Measurements from ENCODE around the gene SGPL1. TPM values are rescaled to one million over a fixed set of nuclear protein-coding genes. Genes with fewer than 3 reads are reported as not detected.

Gene SGPL1
- total and polyA plus RNA-seq, 2 of the 8 experiments (the other 6 are each of a cell fraction or from before 2014, with no cell fraction given) = 20.5 to 51.6 TPM

DNA sequence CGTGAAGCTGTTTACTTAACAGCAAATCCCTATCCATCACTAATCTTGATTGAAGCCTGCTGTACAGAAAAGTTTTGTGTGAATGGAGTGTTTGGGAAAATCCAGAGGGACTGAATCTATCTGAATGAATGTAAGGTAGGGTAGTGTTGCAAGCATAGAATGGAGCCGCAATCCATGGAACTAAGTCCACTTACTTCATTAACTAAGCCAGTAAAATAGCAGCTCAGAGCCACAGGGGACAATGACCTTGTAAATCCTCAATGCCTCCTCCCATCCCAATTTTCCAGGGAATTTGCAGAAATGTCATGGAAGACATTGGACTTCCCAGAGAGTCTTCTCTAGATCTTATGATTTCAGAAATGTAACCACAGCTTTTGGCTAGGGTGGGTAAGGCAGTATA lies 45.7 kb upstream of the SGPL1 start (continued):
- TF ChIP-seq, protein P1, sequence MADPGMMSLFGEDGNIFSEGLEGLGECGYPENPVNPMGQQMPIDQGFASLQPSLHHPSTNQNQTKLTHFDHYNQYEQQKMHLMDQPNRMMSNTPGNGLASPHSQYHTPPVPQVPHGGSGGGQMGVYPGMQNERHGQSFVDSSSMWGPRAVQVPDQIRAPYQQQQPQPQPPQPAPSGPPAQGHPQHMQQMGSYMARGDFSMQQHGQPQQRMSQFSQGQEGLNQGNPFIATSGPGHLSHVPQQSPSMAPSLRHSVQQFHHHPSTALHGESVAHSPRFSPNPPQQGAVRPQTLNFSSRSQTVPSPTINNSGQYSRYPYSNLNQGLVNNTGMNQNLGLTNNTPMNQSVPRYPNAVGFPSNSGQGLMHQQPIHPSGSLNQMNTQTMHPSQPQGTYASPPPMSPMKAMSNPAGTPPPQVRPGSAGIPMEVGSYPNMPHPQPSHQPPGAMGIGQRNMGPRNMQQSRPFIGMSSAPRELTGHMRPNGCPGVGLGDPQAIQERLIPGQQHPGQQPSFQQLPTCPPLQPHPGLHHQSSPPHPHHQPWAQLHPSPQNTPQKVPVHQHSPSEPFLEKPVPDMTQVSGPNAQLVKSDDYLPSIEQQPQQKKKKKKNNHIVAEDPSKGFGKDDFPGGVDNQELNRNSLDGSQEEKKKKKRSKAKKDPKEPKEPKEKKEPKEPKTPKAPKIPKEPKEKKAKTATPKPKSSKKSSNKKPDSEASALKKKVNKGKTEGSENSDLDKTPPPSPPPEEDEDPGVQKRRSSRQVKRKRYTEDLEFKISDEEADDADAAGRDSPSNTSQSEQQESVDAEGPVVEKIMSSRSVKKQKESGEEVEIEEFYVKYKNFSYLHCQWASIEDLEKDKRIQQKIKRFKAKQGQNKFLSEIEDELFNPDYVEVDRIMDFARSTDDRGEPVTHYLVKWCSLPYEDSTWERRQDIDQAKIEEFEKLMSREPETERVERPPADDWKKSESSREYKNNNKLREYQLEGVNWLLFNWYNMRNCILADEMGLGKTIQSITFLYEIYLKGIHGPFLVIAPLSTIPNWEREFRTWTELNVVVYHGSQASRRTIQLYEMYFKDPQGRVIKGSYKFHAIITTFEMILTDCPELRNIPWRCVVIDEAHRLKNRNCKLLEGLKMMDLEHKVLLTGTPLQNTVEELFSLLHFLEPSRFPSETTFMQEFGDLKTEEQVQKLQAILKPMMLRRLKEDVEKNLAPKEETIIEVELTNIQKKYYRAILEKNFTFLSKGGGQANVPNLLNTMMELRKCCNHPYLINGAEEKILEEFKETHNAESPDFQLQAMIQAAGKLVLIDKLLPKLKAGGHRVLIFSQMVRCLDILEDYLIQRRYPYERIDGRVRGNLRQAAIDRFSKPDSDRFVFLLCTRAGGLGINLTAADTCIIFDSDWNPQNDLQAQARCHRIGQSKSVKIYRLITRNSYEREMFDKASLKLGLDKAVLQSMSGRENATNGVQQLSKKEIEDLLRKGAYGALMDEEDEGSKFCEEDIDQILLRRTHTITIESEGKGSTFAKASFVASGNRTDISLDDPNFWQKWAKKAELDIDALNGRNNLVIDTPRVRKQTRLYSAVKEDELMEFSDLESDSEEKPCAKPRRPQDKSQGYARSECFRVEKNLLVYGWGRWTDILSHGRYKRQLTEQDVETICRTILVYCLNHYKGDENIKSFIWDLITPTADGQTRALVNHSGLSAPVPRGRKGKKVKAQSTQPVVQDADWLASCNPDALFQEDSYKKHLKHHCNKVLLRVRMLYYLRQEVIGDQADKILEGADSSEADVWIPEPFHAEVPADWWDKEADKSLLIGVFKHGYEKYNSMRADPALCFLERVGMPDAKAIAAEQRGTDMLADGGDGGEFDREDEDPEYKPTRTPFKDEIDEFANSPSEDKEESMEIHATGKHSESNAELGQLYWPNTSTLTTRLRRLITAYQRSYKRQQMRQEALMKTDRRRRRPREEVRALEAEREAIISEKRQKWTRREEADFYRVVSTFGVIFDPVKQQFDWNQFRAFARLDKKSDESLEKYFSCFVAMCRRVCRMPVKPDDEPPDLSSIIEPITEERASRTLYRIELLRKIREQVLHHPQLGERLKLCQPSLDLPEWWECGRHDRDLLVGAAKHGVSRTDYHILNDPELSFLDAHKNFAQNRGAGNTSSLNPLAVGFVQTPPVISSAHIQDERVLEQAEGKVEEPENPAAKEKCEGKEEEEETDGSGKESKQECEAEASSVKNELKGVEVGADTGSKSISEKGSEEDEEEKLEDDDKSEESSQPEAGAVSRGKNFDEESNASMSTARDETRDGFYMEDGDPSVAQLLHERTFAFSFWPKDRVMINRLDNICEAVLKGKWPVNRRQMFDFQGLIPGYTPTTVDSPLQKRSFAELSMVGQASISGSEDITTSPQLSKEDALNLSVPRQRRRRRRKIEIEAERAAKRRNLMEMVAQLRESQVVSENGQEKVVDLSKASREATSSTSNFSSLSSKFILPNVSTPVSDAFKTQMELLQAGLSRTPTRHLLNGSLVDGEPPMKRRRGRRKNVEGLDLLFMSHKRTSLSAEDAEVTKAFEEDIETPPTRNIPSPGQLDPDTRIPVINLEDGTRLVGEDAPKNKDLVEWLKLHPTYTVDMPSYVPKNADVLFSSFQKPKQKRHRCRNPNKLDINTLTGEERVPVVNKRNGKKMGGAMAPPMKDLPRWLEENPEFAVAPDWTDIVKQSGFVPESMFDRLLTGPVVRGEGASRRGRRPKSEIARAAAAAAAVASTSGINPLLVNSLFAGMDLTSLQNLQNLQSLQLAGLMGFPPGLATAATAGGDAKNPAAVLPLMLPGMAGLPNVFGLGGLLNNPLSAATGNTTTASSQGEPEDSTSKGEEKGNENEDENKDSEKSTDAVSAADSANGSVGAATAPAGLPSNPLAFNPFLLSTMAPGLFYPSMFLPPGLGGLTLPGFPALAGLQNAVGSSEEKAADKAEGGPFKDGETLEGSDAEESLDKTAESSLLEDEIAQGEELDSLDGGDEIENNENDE (IDR thresholded peaks at IDR 0.05; ENCODE audit: insufficient replicate concordance, low read length) = no peak
- TF ChIP-seq POLR2A (IDR thresholded peaks at IDR 0.05; ENCODE audit: control extremely low read depth in 1 of 2, low read depth in 2 of 2, low read length in 2 of 2) = no peak
- TF ChIP-seq GTF2F1 (IDR thresholded peaks at IDR 0.05; ENCODE audit: borderline replicate concordance, low read depth, low read length) = no peak
- TF ChIP-seq SAP30 (IDR thresholded peaks at IDR 0.05; ENCODE audit: insufficient read depth, insufficient replicate concordance, low read length) = no peak
- no peak for TF ChIP-seq RNF2 (IDR thresholded peaks at IDR 0.05; ENCODE audit: borderline replicate concordance, low read depth, low read length, missing control alignments, poor library complexity, severe bottlenecking)
